ENCODE measurements around the gene ARHGAP10.
"Not testable (repeated sequence)": the region's sequence is repeated elsewhere in the genome, so short reads cannot be mapped to it uniquely, and the experiment has no call there.

ARHGAP10 gene

GRCh38 chr4:147855571-147856009, 123.7 kb downstream of the ARHGAP10 start:
- DNase-seq: no peak

DNA sequence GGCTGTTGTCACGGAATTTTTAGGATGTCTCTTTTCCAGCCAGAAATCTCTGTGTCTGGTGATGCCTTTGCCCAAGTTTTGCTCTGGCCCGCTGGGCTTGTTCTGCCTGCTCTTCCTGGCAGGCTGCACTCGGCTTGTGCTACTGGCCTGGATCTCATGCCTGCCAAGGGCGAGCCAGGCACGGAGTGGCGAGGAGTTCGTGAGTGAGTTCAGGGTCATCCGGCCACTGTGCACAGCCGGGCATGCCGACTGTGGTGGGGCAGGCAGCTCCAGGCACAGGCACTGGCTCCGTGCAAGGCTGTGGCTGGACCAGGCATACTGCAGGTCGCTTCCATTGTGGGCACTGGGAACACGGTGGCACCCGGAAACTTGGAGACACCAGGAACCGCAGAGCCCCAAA, 129.1 kb downstream of the ARHGAP10 start:
- DNase-seq: no peak

- DNase-seq: no peak
Measured at GRCh38 chr4:147862043-147862692, 130.3 kb downstream of the ARHGAP10 start.

GRCh38 chr4:147863111-147863747, 131.3 kb downstream of the ARHGAP10 start:
- no peak for DNase-seq

GRCh38 chr4:147863808-147864472, 132.1 kb downstream of the ARHGAP10 start:
- no peak for DNase-seq

DNA sequence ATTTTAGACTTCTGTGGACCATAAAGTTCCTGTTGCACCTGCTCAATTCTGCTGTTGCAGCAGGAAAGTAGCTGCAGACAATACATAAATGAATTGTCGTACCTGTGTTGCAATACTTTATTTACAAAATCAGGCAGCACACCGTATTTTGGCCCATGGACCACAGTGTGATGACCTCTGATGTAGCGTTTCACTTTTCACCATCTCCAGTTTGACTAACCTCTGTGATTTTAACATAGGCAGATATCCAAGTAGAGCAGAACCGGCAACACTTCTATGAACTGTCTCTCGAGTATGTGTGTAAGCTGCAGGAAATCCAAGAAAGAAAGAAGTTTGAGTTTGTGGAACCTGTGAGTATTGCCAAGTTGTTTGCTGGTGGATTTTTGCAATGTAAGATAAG, 132.7 kb downstream of the ARHGAP10 start:
- no peak for DNase-seq

DNA sequence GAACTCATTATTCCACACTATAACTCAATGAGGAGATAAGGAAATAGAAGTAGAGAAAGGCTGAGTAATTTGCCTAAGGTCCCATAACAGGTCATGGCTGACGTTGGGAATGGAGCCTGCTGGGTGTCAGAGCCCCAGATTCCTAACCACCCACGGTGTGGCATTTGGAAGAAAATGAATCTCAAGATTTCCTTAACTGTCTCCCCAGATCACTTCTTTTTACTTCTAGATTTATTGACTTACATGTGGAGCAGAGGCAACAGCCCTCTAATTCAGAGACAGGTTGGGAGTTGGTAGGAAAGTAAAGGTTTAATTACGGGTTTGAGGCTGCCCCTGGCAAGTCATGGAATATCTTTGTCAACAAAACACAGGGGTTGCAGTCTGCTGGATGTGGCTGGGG, 134.0 kb downstream of the ARHGAP10 start:
- DNase-seq: no peak

DNA sequence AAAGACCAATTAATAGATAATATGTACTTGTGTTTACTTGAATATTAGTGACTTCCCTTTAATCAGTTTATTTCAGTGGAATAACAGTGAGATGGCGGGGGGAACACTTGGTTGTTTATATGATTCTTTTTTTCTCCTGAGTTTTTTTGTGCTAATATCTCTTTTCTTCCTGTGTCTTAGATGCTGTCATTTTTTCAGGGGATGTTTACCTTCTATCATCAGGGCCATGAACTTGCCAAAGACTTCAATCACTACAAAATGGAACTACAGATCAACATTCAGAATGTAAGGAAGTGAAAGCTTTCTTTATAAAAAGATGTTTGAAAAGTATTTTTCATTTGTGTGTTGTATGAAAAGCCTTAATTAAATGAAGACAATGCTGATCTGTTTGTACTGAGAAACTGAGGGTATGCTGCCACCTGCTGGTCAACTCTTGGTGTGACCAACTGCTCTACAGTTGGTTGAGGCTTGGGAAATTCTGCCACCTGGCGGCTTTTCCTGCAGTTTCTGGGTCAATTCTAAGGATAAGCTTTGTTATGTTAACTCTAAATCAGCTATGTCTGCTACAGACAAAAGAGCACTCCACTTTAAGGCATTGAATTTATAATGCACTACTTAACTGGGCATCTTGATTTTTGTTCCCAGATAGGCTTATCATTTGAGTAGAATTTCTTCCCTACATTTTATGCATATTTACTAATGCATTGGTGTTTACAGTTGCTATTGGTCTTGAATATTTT, 134.8 kb downstream of the ARHGAP10 start:
- peak; percentile 89 for DNase-seq

GRCh38 chr4:147874109-147874508, 142.2 kb downstream of the ARHGAP10 start:
- DNase-seq: no peak

- DNase-seq: no peak
Measured at GRCh38 chr4:147877308-147877771, 145.5 kb downstream of the ARHGAP10 start.

- DNase-seq: no peak
Measured at GRCh38 chr4:147879676-147880075, 147.8 kb downstream of the ARHGAP10 start.

GRCh38 chr4:147880511-147880910, 148.6 kb downstream of the ARHGAP10 start:
- DNase-seq: no peak

DNA sequence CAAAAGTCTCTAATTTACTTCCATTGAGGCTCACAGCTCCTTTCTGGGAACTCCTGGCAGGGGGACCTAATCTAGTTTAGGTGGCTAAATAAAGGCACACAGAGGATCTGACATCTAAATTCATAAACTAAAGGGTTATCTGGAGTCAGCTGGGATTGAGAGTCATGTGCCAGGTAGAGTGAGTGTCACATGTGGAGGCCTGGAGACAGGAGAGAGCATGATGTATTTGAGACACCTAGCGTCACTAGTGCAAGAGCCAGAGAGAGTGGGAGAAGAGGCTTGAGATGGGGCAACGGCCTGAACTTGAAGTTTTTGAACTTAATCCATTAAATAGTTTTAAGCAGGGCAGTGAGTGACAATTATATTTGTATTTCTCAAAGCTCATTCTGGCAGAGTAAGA, 152.6 kb downstream of the ARHGAP10 start:
- no peak for DNase-seq

DNA sequence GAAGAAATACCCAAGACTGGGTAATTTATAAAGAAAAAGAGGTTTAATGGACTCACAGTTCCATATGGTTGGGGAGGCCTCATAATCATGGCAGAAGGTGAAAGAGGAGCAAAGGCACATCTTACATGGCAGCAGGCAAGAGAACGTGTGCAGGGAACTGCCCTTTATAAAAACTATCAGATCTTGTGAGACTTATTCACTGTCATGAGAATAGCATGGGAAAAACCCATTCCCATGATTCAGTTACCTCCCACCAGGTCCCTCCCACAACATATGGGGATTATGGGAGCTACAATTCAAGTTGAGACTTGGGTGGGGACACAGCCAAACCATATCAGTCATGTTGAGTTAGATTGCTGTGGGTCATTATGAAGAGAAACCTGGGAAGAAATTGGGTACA, 153.3 kb downstream of the ARHGAP10 start:
- peak; percentile 27 for DNase-seq

GRCh38 chr4:147891476-147892115, 159.7 kb downstream of the ARHGAP10 start:
- DNase-seq: peak; percentile 6

GRCh38 chr4:147899512-147899911, 167.6 kb downstream of the ARHGAP10 start:
- no peak for DNase-seq

GRCh38 chr4:147901388-147901787, 169.5 kb downstream of the ARHGAP10 start:
- no peak for DNase-seq

DNA sequence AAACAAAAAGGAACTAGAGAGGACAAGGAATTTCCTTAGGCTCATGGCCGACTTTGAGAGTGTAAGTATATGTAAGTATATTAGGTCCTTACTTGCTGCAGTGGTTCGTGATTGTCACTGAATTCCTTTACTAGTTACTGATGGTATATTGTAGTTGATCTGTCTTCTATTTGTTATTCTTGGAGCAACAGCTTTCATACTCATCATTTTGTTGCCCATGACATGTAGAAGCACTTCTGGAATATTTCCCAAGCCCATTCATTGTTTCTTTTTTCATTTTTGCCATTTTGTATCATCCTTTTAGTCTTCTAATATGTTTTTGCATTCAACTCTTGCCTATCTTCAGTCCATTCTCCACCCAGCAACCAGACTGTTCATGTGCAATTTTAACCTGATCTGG, 170.0 kb downstream of the ARHGAP10 start:
- DNase-seq: no peak

GRCh38 chr4:147909225-147909624, 177.3 kb downstream of the ARHGAP10 start:
- DNase-seq: no peak

DNA sequence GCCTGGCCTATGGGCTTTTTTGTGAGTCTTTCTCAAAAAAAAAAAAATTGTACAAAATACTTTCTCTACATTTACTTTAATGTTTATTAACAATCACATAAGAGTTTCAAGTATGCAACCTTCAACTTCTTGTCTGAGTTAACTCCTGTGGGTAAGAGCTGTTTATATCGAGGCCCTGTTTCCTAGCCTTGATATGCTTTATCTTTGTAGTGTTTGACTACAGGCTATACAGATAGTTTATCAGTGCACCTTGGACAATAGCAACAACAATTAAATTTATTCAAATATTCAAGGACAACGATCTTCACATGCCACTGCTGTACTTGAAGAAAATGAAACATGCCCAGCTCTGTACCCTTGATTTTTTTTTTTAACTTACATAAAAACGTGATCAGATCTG, 178.4 kb downstream of the ARHGAP10 start:
- DNase-seq: no peak

DNA sequence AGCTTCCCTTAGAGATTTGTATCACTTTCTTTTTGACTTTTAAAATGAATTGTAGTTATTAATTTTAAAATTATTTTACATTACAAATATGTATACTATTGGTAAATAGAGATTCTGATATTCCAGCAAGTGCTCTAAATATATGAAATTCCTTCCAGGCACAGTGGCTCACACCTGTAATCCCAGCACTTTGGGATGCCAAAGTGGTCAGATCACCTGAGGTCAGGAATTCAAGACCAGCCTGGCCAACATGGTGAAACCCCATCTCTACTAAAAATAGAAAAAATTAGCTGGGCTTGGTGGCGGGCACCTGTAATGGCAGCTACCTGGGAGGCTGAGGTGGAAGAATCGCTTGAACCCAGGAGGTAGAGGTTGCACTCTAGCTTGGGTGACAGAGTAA, 180.2 kb downstream of the ARHGAP10 start:
- not testable (repeated sequence) for DNase-seq

- DNase-seq: no peak
Measured at GRCh38 chr4:147913137-147913536, 181.2 kb downstream of the ARHGAP10 start.

- no peak for DNase-seq
Measured at GRCh38 chr4:147916351-147916750, 184.5 kb downstream of the ARHGAP10 start.

All from inflammatory macrophage treated with lipopolysaccharide for 4 hours (primary cell).